ENCODE measurements around the gene RNF227. TPM values are rescaled to one million over a fixed set of nuclear protein-coding genes. Genes with fewer than 3 reads are reported as not detected.

The RNF227 gene
- total RNA-seq, 1 donor from 2014 or later, result 8.0 TPM

- no peak for DNase-seq
- peaks cover 87% of the 10 kb centered on the region for H3K36me3 ChIP-seq
- H3K27me3 ChIP-seq, result no peaks in the 10 kb centered on the region
- no peaks in the 10 kb centered on the region for H3K9me3 ChIP-seq
- no peak overlapping the region for H3K4me3 ChIP-seq
- no peak overlapping the region for H3K27ac ChIP-seq
- TF ChIP-seq, protein P1, sequence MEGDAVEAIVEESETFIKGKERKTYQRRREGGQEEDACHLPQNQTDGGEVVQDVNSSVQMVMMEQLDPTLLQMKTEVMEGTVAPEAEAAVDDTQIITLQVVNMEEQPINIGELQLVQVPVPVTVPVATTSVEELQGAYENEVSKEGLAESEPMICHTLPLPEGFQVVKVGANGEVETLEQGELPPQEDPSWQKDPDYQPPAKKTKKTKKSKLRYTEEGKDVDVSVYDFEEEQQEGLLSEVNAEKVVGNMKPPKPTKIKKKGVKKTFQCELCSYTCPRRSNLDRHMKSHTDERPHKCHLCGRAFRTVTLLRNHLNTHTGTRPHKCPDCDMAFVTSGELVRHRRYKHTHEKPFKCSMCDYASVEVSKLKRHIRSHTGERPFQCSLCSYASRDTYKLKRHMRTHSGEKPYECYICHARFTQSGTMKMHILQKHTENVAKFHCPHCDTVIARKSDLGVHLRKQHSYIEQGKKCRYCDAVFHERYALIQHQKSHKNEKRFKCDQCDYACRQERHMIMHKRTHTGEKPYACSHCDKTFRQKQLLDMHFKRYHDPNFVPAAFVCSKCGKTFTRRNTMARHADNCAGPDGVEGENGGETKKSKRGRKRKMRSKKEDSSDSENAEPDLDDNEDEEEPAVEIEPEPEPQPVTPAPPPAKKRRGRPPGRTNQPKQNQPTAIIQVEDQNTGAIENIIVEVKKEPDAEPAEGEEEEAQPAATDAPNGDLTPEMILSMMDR (IDR thresholded peaks at IDR 0.05), result no peak
- no peaks in the 10 kb centered on the region for H3K4me1 ChIP-seq
- no peak for ATAC-seq
- intact Hi-C loops (cut with DNase I), result no loop called here
Measured at GRCh38 chr17:7945651-7946050, 29.6 kb upstream of the RNF227 start.

- DNase-seq (no peak), ATAC-seq (no peak)
- Histone ChIP-seq H3K4me1 (no peaks in the 10 kb centered on the region), H3K4me3 (no peak overlapping the region), H3K27me3 (no peaks in the 10 kb centered on the region), H3K9me3 (no peaks in the 10 kb centered on the region), H3K27ac (no peak overlapping the region), H3K36me3 (peaks cover 92% of the 10 kb centered on the region)
- intact Hi-C loops (cut with DNase I), result no loop called here
- TF ChIP-seq, protein P1 (IDR thresholded peaks at IDR 0.05), result no peak
Measured at GRCh38 chr17:7944326-7944725, 28.2 kb upstream of the RNF227 start.

GRCh38 chr17:7943291-7943690, 27.2 kb upstream of the RNF227 start:
- no peak for ATAC-seq
- TF ChIP-seq, protein P1 (IDR thresholded peaks at IDR 0.05), result no peak
- DNase-seq, result no peak
- Histone ChIP-seq H3K36me3 (peaks cover 88% of the 10 kb centered on the region), H3K27ac (no peak overlapping the region), H3K27me3 (no peaks in the 10 kb centered on the region), H3K4me1 (no peaks in the 10 kb centered on the region), H3K9me3 (no peaks in the 10 kb centered on the region), H3K4me3 (no peak overlapping the region)
- intact Hi-C loops (cut with DNase I), result no loop called here

DNA sequence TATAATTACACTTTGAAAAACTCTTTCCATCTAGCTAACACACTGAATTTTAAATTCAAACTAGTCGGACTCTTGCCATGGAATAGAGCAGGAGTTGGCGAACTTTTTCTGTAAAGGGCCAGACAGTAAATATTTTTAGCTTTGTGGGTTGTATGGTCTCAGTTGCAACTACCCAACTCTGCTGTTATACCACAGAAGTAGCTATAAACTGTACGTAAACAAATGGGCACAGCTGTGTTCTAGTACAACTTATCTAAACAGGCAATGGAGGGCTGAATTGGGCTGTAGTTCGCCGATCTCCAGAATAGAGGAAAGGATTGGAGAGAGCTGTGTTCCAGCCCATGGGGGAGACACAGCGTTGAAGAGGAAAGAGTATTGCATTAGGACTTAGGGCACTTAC, 24.7 kb upstream of the RNF227 start:
- intact Hi-C loops (cut with DNase I), result no loop called here
- Histone ChIP-seq H3K27ac (no peak overlapping the region), H3K4me3 (no peak overlapping the region), H3K27me3 (no peaks in the 10 kb centered on the region), H3K4me1 (no peaks in the 10 kb centered on the region), H3K36me3 (peaks cover 86% of the 10 kb centered on the region), H3K9me3 (no peaks in the 10 kb centered on the region)
- ATAC-seq (no peak), DNase-seq (no peak)
- TF ChIP-seq, protein P1 (IDR thresholded peaks at IDR 0.05), result no peak

DNA sequence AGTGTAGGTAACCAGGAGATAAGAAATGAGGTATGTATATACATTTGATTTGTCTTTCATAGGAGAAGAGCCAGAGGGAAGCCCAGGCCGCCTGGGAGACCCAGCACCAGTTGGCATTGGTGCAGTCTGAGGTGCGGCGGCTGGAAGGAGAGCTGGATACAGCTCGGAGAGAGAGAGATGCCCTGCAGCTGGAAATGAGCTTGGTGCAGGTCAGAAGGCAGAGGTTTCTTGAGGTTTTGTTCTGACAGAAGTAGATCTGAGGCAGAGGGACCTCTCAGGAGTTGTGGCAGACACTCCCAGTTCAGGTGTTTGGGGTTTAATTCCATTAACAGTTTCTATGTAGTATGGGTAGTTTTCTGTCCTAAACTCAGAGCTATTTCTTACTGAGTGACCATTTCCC, 23.9 kb upstream of the RNF227 start:
- DNase-seq (no peak), ATAC-seq (no peak)
- Histone ChIP-seq H3K36me3 (peaks cover 84% of the 10 kb centered on the region), H3K4me3 (no peak overlapping the region), H3K4me1 (no peaks in the 10 kb centered on the region), H3K27ac (no peak overlapping the region), H3K27me3 (no peaks in the 10 kb centered on the region), H3K9me3 (no peaks in the 10 kb centered on the region)
- TF ChIP-seq, protein P1 (IDR thresholded peaks at IDR 0.05), result no peak
- intact Hi-C loops (cut with DNase I), result no loop called here

DNA sequence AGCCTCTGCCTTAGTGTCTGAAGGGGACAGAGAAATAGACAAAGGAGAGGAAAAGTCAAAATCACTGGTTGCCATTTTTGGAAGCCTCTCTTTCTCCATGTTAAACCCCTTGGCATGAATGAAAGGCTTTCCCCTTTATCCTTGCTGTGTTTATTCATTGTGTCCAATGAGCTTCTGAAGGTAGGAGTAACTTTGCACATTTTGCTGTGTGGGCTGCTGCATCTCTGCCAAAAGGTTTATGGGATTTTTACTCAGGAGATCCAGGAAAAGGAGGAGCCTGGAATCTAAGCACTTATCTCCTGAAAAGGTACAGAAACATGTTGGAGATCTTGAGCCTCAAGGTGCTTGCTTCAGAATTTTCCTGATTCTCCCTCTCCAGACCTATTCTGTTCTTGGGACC, 19.8 kb upstream of the RNF227 start:
- TF ChIP-seq, protein P1 (IDR thresholded peaks at IDR 0.05), result no peak
- Histone ChIP-seq H3K27ac (no peak overlapping the region), H3K4me3 (no peak overlapping the region), H3K9me3 (no peaks in the 10 kb centered on the region), H3K36me3 (peaks cover 50% of the 10 kb centered on the region), H3K27me3 (no peaks in the 10 kb centered on the region), H3K4me1 (peaks cover 10% of the 10 kb centered on the region)
- no peak for ATAC-seq
- DNase-seq, result no peak
- intact Hi-C loops (cut with DNase I), result no loop called here

Measured in upper lobe of right lung (tissue), 1 donor.